HG03108 (cell line): ENCODE results near the gene GCSH.

Experiments used
- ATAC-seq: cut with Tn5 transposase; IDR thresholded peaks from one replicate; pipeline ENCODE4 v1.9.1; 2021; ENCODE audit warnings: moderate library complexity; ENCODE audit not compliant: unreplicated experiment

GCSH gene

DNA sequence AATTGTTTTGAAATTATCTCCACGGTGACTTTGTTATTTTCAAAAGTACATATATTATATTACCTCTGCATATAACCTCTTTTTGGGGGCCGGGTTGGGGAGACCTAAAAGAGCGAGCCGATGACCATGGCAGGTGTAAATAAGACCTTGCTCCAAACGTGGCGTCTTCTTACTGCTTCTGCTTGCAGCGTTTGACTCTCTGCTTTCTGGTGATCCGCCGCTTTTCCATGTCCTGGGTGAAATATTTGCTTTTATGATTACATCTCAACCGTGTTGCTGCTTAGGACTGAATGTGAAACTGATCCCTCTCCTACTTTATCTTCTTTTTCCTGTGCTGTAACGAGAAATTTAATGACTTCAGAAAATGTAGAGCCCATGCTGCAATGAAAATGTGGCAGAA lies 42.4 kb downstream of the GCSH start:
- ATAC-seq, result no peak

DNA sequence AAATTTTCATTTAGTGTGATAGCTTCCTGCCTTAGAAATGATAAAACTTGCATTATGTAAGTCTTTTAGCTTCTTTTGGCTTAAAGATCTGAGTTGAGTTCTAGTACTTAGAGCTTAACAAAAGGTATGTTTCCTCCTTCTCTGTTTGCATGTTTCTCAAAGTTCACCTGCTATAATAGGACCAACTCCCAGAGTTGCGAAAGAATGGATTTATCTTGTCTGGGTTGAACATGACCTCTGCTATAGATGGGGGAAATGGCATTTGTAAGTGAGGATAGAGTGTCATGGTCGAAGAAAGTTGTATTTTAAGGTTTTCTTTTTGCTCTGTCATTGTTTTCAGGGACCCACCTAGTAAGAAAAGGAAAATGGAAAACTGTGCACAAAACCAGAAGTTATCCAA lies 53.4 kb downstream of the GCSH start:
- ATAC-seq, result no peak

DNA sequence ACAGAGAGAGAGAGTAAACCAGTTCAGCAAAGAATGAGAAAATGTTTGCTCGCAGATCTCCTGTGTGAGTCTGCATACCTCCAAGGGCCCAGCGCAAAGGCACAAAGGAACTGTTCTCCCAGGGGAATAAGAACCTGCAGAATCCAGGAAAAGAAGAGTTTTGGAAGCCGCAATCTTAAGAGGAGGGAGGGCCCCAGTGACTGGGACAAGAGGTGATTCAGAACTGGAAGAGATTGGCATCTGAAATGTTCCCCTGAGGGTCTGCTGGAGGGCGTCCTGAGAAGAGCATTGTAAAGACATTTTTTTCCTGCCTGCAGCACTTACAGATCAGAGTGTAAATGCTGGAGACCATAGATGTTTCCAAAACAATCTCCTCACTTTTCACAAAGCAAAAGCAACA lies 54.5 kb downstream of the GCSH start:
- ATAC-seq, result no peak

DNA sequence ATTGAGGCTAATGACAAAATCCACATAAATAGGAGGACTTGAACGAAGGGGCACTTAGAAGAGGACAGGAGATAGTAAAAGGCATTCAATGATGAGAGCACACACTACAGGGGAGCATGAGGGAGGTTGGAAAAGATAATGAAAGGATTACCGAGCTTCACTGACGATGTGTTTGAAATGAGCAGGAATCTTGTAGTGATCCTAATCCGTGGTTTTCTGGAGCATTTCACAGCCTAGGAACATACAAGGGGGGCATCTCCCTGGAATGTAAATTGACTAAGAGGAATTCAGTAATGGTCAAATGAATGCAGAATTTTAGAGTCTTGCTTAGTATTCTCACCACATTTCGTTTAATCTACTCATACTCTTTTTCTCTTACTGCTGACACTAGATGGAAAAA lies 55.4 kb downstream of the GCSH start:
- ATAC-seq, result no peak

DNA sequence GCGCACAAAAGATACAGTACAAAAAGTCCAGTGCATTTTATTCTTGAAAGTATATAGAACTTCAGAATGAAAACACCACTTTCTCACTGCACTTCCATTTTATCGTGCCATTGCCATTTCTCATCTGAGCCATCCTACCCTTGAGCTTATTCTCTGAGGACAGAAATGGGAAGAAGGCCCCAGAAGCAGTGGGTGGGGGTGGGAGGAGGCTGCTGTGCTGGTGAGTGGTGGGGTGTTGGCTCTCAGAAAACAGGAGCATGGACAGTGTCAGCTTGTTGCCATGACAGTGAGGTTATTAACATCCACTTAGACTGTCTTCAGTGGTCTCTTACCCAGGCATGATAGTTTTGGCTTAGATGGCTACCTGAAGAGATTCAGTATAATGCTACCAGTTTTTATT lies 56.1 kb downstream of the GCSH start:
- no peak for ATAC-seq

DNA sequence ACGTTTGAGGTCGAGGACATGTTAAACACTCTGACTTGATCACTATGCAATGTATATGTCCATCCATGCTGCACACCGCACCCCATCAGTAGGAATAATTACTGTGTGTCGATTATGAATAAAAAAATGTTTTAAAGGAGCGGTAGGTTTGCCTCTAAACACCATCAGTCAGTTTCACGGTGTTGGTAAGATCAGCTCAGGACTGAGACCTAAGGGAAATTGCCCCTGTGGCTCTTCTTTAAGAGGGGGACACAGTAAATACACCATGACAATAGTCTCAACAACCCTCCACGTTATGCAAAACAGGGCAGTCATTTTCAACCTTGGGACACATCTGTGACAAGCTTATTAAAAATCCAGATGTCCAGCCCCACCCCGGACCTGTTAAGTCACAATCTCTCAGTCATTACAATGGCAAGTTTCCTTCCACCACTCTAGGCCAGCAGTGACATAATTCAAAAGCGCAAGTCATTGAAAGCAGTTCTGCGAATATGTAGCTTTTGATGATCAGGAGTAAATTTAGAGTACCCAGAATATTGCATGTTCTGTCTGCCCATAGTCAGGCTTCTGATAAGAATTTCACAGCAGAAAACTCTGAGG lies 59.3 kb downstream of the GCSH start:
- no peak for ATAC-seq

DNA sequence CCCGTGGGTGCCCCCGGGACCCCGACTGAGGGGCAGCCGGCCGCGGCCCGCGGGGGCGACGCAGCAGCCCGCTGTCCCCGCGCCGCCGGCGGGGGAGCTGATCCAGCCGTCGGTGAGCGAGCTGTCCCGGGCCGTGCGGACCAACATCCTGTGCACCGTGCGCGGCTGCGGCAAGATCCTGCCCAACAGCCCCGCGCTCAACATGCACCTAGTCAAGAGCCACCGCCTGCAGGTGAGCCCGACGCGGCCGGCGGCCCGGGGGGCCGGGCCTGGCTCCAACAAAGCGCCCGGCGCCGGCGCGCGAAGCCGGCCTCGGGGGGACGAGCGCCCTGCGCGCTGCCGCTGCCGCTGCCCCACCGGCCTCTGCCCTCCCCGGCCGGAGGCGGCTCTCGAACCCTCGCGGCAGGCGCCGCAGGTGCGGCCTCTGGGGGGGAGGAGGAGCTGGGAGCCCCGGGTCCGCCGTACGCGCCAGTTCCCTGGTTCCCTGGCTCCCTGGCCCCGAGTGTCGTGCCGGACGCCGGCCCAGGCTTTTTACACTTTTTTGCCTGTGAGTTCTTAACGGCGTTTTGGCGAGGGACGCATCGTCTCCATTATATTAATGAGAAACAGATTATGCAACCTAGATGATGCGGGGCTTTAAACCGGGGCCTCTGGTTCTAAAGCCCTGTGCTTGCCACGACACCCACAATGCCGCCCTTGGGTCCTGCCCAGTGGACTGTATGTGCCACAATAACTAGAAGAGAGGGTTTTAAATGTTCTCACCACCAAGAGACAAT lies 60.0 kb downstream of the GCSH start:
- ATAC-seq, result peak; percentile 36

DNA sequence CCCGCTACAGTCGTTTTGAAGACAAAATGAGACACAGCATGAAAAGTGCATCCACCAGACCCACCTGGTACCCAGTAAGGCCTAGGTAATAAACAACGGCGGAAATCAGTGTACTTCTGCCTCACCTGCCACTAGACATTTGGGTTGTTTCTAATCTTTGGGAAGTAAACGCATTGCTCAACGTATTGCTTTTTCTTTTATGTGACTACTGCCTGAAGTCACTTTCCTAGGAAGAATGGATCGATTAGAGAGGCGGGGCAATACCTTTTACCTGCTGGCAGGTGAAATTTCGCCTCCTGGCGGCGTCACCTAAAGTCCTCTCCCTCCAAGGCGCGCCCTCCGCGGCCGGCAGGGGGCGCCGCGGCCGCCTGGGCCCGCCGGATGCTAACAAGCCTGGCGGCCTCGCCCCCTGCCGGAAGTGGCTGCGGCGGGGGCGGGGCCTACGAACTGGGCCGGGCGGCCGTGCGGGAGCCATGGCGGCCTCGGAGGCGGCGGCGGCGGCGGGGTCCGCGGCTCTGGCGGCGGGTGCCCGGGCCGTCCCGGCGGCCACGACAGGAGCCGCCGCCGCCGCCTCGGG lies 60.7 kb downstream of the GCSH start, which contains the start of gene ATMIN:
ATMIN (plus strand) TSS at position 445 of the 577 bp plus-strand sequence; CDS start at position 474, 29 bp downstream.
- peak; percentile 91 for ATAC-seq
